Effector memory CD4-positive, alpha-beta T cell (primary cell): ENCODE measurements around the gene USP2.

Source experiments
- DNase-seq, 3 donors: peaks; one replicate each; pipeline ENCODE4 v3.0.0-alpha.2; 2020
- H3K27ac ChIP-seq: 2 replicates; pipeline ENCODE4 v1.7.0; 2013; ENCODE audit warnings: mild to moderate bottlenecking, low read length, moderate library complexity; ENCODE audit not compliant: insufficient read depth, poor library complexity, severe bottlenecking
- H3K27me3 ChIP-seq: replicated peaks from 2 replicates; pipeline ENCODE4 v1.7.0; 2013; ENCODE audit warnings: mild to moderate bottlenecking, low read length; ENCODE audit not compliant: insufficient read depth, control insufficient read depth, poor library complexity, severe bottlenecking
- H3K36me3 ChIP-seq: 2 replicates; pipeline ENCODE4 v1.7.0; 2013; ENCODE audit warnings: mild to moderate bottlenecking, low read length, moderate library complexity; ENCODE audit not compliant: control insufficient read depth, insufficient read depth
- H3K4me1 ChIP-seq: 2 replicates; pipeline ENCODE4 v1.7.0; 2013; ENCODE audit warnings: low read length, mild to moderate bottlenecking; ENCODE audit not compliant: control insufficient read depth, insufficient read depth, poor library complexity, severe bottlenecking
- H3K4me3 ChIP-seq: 2 replicates; pipeline ENCODE4 v1.7.0; 2013; ENCODE audit warnings: low read length, low read depth, mild to moderate bottlenecking; ENCODE audit not compliant: insufficient read depth, poor library complexity, severe bottlenecking
- H3K9me3 ChIP-seq: 2 replicates; pipeline ENCODE4 v1.7.0; 2013; ENCODE audit warnings: mild to moderate bottlenecking, low read length, moderate library complexity; ENCODE audit not compliant: control insufficient read depth

Gene USP2

GRCh38 chr11:119344291-119345010 is 37.0 kb downstream of the USP2 start:
- H3K4me3 ChIP-seq: no peak overlapping the region
- peaks cover 26% of the 10 kb centered on the region for H3K27me3 ChIP-seq
- H3K27ac ChIP-seq: no peak overlapping the region
- H3K9me3 ChIP-seq: no peaks in the 10 kb centered on the region
- H3K4me1 ChIP-seq: peaks cover 13% of the 10 kb centered on the region
- no peaks in the 10 kb centered on the region for H3K36me3 ChIP-seq
- no peak for DNase-seq

- Histone ChIP-seq H3K4me1 (peaks cover 14% of the 10 kb centered on the region), H3K36me3 (no peaks in the 10 kb centered on the region), H3K27me3 (peaks cover 33% of the 10 kb centered on the region)
Observed at GRCh38 chr11:119343726-119344125, 37.8 kb downstream of the USP2 start.

GRCh38 chr11:119342362-119343130 is 38.9 kb downstream of the USP2 start:
- H3K9me3 ChIP-seq: no peaks in the 10 kb centered on the region
- peaks cover 34% of the 10 kb centered on the region for H3K27me3 ChIP-seq
- H3K4me3 ChIP-seq: no peak overlapping the region
- no peaks in the 10 kb centered on the region for H3K36me3 ChIP-seq
- no peak for DNase-seq
- no peak overlapping the region for H3K27ac ChIP-seq
- peaks cover 14% of the 10 kb centered on the region for H3K4me1 ChIP-seq

More at GRCh38 chr11:119343726-119344125, 37.8 kb downstream of the USP2 start:
- H3K27ac ChIP-seq: no peak overlapping the region
- no peaks in the 10 kb centered on the region for H3K9me3 ChIP-seq
- H3K4me3 ChIP-seq: no peak overlapping the region
- DNase-seq: no peak

DNA sequence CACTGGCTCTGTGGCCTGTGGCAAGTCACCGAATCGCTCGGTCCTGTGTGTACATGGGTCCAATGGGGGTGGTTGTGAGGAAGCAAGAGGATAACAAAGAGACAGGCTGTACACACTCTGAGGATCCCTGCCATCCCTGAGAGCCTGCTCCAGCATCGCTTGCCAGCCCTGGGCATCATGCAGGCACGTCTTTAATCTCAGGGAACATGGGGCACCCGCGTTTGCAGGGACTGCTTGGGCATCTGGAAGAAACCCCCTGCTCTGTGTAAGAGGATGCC is 39.5 kb downstream of the USP2 start:
- no peak overlapping the region for H3K27ac ChIP-seq
- H3K4me3 ChIP-seq: no peak overlapping the region
- DNase-seq: no peak
- H3K36me3 ChIP-seq: no peaks in the 10 kb centered on the region
- peaks cover 14% of the 10 kb centered on the region for H3K4me1 ChIP-seq
- no peaks in the 10 kb centered on the region for H3K9me3 ChIP-seq
- peaks cover 34% of the 10 kb centered on the region for H3K27me3 ChIP-seq

DNA sequence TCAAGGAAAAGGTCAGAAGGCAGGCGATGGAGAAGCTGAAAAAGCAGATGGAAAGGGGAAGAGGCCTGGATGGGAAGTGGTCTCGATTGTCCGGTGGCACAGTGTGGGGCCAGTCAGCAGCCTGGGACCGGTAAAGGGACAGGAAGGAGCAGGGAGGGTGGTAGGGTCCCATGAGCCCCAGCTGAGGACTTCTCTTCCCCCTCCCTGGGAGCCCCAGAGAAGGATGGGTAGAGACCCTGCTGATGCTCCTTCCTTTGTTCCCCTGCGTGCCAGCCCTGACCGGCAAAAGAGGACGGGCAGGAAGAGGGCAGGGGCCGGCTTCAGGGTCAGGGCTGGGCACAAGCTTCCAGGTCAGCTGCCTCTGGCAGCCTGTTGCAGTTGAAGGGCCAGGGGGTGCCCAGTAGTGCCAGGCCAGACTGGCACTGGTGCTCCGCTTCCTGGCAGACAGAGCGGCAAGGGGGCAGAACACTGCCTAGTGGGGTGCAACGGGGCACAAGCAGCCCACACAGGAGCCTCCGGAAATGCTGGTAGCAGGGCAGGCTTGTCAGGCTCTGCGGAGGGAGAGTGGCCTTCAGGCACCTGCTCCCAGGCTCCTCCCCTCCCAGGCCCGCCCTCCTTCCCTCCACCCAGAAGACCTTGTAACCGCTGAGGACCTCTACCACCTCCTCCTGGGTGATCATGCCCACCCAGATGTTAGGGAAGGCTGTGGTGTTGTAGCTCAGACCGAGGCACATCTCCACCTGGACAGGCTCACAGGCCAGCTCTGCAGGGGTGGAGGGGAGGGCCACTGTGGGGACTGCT is 40.1 kb downstream of the USP2 start:
- Histone ChIP-seq H3K4me1 (peaks cover 14% of the 10 kb centered on the region), H3K9me3 (no peaks in the 10 kb centered on the region), H3K4me3 (no peak overlapping the region), H3K27me3 (peaks cover 34% of the 10 kb centered on the region), H3K36me3 (no peaks in the 10 kb centered on the region), H3K27ac (no peak overlapping the region)
- DNase-seq: no peak

GRCh38 chr11:119340335-119341221 is 40.9 kb downstream of the USP2 start, which contains the start of gene C1QTNF5:
Gene C1QTNF5, minus strand, starts transcription at chr11:119340883. Its CDS starts 486 bp downstream, at chr11:119340397.
- H3K4me3 ChIP-seq: peak within 1 kb of the TSS; percentile 24
- peaks cover 34% of the 10 kb centered on the region for H3K27me3 ChIP-seq
- no peak for DNase-seq
- no peaks in the 10 kb centered on the region for H3K36me3 ChIP-seq
- peaks cover 14% of the 10 kb centered on the region for H3K4me1 ChIP-seq
- no peaks in the 10 kb centered on the region for H3K9me3 ChIP-seq
- H3K27ac ChIP-seq: no peak within 1 kb of the TSS

GRCh38 chr11:119339589-119340334 is 41.7 kb downstream of the USP2 start:
- no peaks in the 10 kb centered on the region for H3K36me3 ChIP-seq
- H3K27ac ChIP-seq: no peak overlapping the region
- H3K4me3 ChIP-seq: peak overlapping the region; percentile 24
- DNase-seq: no peak
- H3K9me3 ChIP-seq: no peaks in the 10 kb centered on the region
- peaks cover 18% of the 10 kb centered on the region for H3K4me1 ChIP-seq
- peaks cover 34% of the 10 kb centered on the region for H3K27me3 ChIP-seq

- no peak overlapping the region for H3K27ac ChIP-seq
- H3K27me3 ChIP-seq: peaks cover 34% of the 10 kb centered on the region
Observed at GRCh38 chr11:119338965-119339588, 42.4 kb downstream of the USP2 start.

More at GRCh38 chr11:119338965-119339588, 42.4 kb downstream of the USP2 start:
- Histone ChIP-seq H3K4me3 (no peak overlapping the region), H3K9me3 (no peaks in the 10 kb centered on the region), H3K36me3 (no peaks in the 10 kb centered on the region), H3K4me1 (peaks cover 22% of the 10 kb centered on the region)
- no peak for DNase-seq
